RPMI8226 (cell line): ENCODE data around the gene OPHN1.

Source experiments
- DNase-seq: peaks from one replicate; pipeline ENCODE4 v3.0.0-alpha.2; 2015

The OPHN1 gene, protein sequence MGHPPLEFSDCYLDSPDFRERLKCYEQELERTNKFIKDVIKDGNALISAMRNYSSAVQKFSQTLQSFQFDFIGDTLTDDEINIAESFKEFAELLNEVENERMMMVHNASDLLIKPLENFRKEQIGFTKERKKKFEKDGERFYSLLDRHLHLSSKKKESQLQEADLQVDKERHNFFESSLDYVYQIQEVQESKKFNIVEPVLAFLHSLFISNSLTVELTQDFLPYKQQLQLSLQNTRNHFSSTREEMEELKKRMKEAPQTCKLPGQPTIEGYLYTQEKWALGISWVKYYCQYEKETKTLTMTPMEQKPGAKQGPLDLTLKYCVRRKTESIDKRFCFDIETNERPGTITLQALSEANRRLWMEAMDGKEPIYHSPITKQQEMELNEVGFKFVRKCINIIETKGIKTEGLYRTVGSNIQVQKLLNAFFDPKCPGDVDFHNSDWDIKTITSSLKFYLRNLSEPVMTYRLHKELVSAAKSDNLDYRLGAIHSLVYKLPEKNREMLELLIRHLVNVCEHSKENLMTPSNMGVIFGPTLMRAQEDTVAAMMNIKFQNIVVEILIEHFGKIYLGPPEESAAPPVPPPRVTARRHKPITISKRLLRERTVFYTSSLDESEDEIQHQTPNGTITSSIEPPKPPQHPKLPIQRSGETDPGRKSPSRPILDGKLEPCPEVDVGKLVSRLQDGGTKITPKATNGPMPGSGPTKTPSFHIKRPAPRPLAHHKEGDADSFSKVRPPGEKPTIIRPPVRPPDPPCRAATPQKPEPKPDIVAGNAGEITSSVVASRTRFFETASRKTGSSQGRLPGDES

DNA sequence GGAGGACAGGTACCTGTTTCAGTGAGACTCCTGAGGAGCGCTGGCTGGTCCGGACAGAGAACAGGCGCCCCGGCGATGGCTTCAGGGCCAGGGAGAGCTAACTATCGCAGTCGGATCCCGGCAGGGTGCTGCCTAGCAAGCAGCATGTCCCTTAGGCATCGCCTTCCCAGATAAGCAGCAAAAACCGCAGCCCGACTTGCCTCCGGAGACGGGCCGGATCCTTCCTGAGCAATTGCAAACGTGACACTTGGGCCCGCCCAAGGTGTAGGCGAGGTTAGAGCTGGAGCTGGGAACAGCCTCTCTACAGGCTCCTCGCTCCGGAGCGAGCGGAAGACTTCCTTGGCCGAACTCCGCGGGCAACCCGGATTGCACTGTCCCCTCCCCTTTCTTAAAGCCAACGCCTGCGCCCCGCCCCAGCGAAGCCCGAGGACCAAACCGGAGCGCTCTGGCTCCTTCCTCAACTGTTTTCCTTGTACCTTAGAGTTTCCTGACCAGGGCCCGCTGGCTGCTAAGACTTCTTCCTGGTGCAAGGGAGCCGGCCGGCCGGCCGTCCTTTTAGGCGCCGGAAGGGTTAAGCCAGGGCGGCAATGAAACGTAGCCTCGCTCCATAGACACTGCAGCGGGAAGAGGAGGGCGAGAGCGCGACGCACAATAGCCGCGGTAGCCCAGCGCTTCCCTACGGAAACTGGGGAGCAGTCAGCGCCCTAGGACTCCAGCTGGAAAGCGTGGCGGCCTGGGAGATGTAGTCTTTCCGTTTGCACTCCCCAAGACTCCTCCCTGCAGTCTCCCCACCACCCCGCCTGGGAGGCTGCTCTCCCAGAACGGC, at the start of gene OPHN1:
OPHN1 (minus strand) TSS at position 341 of the 826 bp plus-strand sequence. CDS start 475 bp downstream, outside the sequence.
- DNase-seq: no peak

DNA sequence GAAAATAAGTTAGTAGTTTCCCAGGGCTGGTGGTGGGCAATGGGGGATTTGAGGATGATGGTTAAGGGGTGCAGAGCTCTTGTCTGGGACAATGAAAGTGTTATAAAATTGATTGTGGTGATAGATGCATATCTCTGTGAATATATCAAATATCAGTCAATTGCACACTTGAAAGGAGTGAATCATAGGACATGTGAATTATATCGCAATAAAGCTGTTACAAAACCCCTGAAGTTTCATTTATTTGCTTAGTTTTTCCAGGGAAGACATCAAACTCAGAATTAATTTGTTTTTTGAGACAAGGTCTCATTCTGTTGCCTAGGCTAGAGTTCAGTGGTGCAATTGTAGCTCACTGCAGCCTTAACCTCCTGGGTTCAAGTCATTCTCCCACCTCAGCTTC, 47.7 kb upstream of the OPHN1 start:
- DNase-seq: no peak

DNA sequence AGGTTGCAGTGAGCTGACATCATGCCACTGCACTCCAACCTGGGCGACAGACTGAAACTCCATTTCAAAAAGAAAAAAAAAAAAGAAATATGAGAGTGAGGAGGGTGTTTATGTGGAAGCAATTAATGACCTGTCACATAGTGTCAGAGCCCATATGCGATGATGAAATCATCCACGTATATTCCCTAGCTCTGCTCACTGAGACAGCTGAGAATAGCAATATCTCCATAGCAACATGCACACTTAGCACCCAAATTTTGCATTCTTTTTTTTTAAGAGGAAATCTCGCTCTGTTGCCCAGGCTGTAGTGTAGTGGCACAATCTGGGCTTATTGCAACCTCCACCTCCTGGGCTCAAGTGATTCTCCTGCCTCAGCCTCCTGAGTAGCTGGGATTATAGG, 31.5 kb upstream of the OPHN1 start:
- no peak for DNase-seq

DNA sequence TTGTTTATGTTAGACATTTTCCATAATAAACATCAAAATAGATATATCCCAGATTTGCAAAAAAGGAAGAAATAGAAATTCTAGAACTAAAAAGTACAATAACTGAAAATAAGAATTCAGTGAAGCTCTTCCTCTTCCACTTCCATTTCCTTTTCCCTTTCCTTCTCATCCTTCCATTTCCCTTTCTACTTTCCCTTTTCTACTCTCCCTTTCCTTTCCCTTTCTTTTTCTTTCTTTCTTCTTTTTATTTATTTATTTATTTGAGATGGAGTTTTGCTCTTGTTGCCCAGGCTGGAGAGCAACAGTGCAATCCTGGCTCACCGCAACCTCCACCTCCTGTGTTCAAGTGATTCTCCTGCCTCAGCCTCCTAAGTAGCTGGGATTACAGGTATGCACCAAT, 30.6 kb upstream of the OPHN1 start:
- no peak for DNase-seq

DNA sequence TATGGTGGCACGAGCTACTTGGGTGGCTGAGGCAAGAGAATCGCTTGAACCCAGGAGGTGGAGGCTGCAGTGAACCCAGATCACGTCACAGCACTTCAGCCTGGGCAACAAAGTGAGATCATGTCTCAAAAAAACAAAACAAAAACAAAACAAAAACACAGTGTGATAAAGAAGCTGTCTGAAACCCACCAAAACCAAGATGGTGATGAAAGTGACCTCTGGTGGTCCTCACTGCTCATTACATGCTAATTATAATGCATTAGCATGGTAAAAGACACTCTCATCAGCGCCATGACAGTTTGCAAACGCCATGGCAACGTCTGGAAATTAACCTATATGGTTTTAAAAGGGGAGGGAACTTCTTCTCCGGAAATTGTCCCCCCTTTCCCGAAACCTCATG, 29.4 kb upstream of the OPHN1 start:
- DNase-seq: peak; percentile 44

DNA sequence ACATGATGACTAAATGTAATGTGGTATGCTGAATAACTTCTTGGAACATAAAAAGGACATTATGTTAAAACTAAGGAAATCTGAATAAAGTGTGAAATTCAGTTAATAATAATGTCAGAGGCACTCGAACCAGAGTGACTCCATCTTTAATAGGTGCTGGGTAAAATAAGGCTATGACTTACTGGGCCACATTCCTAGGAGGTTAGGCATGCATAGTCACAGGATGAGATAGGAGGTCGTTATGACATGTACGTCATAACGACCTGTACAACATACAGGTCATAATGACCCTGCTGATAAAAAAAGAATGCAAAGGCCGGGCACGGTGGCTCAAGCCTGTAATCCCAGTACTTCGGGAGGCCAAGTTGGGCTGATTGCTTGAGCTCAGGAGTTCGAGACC, 28.9 kb upstream of the OPHN1 start:
- DNase-seq: no peak

DNA sequence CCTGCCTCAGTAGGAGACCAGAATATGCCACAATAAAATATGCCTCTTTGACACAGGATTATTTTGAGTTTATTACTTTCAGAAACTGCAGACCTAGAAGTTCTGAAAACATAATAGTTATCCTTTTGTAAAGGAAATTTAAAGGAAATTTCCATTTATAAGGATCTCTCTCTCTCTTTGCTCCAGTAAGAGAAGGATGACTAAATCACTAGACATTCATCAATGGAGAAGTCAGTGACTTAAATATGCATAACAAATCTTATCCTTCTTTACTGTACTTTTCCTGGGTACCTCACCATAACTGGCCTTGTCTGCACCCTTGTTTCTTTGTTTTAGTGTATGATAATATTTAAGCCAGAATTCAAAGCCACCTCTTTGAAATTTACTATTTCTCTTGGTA, 28.3 kb upstream of the OPHN1 start:
- no peak for DNase-seq

DNA sequence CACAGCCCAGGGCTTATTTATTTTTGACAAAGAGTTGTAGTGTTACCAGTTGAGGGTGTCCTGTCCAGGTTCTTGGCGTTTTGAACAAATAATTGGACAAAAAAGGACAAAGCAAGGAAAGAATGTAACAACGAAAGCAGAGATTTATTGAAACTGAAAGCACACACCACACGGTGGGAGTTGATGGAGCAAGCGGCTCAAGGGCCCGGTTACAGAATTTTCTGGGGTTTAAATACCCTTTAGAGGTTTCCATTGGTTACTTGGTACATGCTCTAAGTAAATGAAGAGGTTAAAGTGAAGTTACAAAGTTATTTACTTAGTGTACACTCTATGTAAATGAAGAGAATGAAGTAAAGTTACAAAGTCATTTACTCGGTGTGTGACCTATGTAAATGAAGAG, 27.8 kb upstream of the OPHN1 start:
- no peak for DNase-seq

DNA sequence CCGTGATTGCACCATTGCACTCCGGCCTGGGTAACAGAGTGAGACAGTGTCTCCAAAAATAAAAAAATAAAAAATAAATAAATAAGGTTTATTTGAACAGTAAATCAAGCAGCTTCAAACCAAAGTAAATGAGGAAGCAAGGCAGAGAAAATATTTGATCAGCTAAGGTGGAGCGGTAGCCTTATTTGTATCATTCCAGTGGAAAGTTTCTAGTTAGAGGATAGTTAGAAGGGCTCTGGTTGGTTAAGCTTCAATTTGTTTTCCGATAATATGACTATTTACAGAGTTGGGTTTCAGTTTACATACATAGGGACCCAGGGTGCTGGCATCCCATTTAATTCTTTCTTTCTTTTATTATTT, 21.8 kb upstream of the OPHN1 start:
- no peak for DNase-seq

DNA sequence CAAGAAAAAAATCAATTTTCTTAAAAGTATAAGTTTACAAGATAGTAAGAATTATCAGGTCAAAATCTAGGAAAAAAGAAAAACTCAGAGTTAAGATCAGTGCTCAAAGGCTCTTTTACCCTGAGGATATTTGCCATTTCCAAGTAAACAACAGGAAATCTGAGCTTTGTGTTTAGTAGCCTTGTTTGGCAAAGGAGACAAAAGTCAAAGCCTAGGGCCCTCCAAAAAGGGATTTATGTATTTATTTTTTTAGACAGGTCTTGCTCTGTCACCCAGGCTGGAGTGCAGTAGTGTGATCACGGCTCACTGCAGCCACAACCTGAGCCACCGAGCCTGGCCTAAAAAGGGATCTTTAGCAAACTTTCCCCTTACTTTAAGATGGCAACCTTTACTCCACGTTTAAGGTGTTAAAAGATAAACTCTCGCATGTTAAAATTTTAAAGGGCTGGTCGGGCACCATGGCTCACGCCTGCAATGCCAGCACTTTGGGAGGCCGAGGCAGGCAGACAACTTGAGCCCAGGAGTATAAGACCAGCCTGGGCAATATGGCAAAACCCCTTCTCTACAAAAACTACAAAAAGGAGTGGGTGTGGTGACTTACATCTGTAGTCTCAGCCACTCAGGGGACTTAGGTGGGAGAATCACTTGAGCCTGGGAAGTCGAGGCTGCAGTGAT, 21.3 kb upstream of the OPHN1 start:
- no peak for DNase-seq

DNA sequence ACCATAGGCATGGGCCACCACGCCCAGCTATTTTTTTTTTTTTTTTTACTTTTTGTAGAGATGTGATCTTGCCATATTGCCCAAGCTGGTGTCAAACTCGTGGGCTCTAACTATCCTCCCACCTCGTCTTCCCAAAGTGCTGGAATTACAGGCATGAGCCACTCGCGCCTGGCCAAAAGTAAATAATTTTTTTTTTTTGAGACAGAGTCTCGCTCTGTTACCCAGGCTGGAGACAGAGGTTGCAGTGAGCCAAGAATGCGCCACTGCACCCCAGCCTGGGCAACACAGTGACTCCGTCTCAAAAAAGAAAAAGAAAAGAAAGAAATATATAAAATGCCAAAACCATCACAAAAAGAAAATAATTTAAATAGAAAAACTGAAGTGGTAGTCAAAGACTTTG, 18.4 kb upstream of the OPHN1 start:
- no peak for DNase-seq

DNA sequence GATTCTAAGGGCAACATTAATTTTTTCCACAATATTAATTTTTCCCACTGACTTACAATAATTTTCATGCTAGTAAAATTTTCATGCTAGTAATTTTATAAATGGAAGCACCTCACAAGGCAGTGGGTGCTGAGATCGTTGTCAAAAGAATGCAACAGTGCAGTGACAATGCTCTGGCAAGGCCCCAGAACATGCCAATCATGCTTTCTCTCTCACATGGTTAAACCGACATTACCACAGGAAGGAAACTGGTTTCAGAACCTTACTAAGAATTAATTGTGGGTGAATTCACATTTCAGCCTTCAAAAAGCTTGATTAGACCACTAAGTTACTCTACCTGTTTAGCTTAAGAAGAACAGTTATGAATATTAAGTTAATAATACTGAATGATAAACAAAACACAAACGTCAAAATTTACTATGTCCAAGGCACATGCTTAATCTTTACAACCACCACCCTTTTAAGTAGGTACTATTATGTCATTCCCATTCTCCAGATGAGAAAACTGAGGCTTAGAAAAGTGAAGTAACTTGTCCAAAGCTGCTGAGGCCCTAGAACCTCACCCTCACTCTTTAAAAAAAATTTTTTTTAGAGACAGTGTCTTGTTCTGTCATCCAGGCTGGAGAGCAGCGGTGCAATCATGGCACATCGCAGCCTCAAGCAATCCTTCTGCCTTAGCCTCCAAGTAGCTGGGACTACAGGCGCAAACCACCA, 10.0 kb upstream of the OPHN1 start:
- peak; percentile 46 for DNase-seq

DNA sequence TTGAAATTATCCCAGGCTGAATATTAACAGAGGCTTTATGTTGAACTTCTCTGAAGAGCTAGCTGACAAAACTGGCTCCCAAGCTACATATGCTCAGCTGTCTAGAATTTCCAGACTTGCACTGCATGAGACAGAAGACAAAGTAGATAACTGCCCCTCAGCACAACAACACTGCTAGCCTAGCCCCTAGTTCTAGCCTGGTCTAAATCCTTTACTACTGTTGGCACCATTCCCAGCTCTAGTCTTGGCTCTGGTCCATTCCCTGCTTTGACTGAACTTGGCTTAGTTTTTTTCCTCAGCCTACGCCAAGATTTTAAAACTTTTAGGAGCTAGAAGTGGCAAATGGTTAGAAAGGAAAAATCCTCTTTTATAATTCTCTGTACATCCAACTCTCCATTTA, 7.6 kb upstream of the OPHN1 start:
- no peak for DNase-seq

DNA sequence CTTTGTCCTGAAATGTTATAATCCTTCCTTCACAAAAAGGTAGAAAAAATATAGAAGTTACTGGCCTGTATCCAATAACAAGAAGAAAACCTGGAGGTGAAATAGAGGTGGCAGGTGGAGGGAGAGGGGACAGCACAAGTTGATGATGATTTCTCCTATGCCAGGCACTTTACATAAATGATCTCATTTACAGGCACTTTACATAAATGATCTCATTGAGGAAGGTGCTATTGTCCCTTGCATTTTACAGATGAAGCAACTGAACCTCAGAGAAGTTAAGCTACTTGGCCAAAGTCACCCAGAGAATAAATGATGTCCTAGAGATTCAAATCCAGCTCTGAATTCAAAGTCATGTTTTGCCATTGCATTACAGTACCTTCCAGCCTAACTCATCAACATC, 7.1 kb upstream of the OPHN1 start:
- DNase-seq: no peak

DNA sequence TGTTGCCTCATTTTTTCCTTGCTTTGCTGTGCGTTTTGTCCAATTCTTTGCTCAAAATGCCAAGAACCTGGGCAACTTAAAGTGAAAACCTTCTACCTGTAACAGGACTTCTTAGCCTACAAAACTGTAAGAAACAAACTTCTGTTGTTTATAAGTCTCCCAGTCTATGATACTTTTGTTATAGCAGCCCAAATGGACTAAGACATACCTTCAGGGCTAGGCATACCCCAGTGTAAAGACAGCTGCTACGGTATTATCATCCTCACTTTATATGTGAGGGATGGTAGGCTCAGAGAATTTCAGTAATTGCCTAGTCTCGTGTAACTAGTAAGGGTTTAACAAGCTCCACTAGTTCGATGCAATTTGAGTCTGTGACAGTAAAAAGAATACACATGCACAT, 6.0 kb upstream of the OPHN1 start:
- no peak for DNase-seq

DNA sequence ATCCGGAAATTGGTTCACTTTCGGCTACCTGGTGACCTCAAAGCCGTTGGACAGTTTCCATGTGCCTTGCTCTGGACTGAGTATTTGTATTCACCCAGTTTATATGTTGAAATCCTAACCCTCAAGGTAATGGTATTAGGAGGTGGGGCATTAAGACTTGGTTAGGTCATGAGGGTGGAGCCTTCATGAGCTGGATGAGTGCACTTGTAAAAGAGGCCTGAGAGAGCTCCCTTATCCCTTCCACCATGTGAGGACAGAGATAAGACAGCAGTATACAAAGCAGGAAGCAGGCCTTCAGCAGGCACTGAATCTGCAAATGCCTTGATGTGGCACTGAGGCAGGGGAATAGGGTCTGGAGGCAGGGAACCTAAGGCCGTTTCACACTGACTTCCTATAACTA, 5.3 kb upstream of the OPHN1 start:
- DNase-seq: no peak

DNA sequence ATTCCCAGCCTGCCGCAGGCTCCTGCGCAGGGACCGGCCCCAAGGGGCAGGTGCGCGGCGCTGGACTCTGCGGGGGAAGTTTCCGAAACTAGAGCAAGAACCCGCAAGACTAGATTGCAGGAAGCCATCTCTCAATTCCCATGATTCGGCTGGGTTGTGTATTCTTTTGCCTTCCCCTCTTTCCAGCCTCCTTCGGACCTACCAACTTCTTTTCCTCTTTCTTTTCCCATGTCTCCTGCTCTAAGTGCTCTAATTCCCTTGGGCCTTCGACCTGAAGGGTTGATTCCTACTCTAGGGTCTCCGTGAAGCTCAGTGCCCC, 645 bp upstream of the OPHN1 start:
- DNase-seq: no peak

DNA sequence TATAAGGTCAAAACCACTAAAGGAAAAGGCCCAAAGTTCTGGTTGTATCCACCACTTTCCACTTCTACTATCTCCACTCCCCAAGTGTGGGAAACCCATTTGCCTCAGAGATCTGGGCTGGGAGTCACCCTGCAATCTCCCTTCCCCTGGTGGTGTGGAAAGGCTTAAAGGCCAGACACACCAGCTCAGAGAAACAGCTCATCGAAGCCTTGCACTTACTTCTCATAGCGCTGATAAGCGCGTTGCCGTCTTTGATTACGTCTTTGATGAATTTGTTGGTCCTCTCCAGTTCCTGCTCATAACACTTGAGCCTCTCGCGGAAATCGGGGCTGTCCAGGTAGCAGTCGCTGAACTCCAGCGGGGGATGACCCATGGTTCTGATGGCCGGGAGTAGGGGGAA, 647 bp downstream of the OPHN1 start:
- DNase-seq: no peak

DNA sequence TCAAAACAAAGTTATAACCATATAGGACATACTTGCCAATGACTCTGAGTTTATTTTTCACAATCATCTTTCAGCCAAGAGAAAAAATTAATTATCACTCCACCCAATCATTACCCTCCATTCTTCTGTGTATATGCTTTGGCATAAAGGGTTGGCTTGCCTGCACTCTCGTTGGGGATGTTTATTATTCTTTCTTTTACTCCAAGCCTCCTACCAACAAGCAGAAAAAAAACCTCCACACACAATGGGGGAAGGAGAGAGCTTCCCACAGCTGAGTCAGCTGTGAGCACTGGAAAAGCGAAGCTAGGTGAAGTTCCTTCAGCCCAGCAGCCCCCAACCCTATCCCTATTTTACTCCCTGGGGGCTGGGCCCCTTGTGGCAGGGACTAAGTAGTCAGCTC, 1.5 kb downstream of the OPHN1 start:
- DNase-seq: no peak

DNA sequence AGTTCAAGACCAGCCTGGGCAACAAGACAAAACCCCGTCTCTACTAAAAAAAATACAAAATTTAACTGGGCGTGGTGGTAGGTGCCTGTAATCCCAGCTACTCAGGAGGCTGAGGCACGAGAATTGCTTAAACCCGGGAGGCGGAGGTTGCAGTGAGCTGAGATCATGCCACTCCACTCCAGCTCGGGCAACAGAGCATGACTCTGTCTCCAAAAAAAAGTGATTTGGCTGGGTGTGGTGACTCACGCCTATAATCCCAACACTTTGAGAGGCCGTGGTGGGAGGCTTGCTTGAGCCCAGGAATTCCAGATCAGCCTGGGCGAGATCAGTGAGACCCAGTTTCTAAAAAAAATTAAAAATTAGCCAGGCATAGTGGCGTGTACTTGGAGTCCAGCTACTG, 4.1 kb downstream of the OPHN1 start:
- no peak for DNase-seq

DNA sequence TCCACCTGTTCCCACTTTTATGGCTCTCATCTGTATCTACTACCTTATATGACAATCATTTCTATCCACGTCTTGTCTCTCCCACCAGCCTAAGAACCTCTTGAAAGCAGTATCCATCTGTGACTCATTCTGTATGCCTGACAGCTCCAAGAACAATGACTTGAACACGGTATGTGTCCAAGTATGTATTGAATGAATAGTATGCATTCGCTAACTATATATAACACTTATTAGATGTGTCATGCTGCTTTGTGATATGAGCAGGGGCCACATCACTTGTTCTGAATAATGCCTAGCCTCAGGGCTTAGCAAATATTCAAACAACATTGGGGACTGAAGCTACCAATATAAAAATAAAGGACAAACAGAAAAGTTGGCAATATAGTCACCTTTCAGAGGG, 4.9 kb downstream of the OPHN1 start:
- DNase-seq: no peak

DNA sequence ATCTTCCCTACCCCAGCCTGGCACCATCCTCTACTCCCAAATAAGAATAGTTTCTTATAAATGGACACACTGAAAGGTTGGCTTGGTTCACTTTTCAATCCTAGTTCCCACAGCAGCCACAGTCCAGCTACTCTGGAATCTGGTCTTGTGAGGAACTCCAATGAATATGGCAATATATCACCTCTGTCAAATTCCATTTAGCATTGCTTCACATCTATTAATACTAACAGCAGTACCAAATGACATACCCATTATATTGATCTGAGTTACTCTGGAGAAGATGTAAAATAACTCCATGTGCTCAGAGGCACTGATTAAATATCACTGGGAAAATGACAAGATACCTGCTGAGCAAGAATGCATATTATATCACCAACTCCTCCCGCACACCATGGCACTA, 8.6 kb downstream of the OPHN1 start:
- DNase-seq: no peak

DNA sequence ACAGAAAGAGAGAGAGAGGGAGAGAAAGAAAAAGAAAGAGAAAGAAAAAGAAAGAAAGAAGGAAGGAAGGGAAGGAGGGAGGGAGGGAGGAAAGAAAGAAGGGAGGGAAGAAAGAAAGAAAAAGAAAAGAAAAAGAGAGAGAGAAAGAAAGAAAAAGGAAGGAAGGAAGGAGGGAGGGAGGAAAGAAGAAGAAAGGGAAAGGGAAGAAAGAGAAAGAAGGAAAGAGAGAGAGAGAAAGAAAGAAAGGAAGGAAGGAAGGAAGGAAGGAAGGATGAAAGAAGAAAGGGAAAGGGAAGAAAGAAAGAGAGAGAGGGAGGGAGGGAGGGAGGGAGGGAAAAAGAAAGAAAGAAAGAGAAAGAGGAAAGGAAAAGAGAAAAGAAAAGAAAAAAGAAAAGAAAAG, 10.8 kb downstream of the OPHN1 start:
- DNase-seq: no peak
